ENCODE measurements around the gene RUBCN.
"Not testable (repeated sequence)": the region's sequence is repeated elsewhere in the genome, so short reads cannot be mapped to it uniquely, and the experiment has no call there.

Gene RUBCN

DNA sequence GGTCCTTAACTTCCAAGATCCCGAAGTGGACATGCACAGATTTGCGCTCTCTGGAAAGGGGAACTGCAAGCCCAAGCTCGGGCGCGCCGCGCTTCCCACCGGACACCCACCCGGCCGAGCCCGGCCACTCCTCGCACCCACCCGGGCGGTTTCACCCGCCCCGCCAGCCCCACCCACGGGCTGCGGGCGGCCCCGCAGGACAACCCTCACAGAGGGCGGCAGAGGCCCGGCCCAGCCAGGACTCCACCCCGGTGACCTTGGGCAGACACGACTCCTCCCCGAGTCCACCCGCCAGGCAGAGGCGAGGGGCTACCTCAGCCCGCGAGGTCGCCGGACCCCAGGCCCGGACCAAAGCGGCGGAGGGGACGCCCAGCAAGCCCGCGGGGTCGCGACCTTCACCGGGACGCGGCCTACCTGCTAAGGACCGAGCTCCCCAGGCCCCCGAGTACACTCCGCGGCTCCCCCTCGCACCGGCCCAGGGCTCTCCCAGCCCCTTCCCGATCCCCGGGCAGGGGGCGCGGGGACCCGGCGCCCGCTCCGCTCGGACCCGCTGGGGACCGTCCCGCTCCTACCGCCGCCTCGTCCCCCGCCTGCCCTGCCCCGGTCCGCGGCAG is 109.4 kb downstream of the RUBCN start:
- intact Hi-C loops (cut with DNase I); DNase-seq: not testable (repeated sequence)

DNA sequence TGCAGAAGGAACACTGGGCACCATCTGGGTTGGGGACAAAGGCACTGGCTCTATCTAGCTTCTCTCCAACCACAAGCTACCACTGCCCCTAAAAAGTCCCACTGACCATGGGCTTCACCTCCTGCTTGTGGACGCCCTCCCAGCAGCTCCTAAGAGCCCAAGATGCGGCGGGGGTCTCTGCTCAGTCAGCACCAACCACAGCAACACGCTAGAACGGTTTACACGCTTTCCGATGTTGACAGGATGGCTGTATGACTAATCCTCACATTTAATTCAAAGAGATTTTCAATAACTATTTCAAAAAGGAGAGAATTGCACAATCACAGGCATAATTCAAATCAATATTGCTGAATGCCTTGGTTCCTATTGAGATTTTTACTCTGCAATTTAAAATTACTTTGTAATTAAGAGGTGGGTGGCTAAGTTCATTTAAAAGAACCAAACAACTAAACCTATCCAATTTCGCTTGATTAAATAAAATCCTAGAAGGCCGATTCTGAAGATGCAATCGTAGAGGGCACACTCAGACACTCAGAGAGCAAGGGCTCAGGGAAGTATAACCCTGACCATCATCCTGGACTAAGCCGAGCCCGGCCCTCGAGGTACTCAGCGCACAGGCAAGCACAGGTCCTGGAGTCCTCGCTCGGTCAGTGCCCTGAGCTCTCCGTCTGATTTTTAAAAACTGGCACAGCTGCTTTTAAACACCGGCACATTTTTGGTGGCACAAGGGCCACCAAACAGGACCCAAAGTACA is 110.1 kb downstream of the RUBCN start:
- DNase-seq; intact Hi-C loops (cut with DNase I): not testable (repeated sequence)

DNA sequence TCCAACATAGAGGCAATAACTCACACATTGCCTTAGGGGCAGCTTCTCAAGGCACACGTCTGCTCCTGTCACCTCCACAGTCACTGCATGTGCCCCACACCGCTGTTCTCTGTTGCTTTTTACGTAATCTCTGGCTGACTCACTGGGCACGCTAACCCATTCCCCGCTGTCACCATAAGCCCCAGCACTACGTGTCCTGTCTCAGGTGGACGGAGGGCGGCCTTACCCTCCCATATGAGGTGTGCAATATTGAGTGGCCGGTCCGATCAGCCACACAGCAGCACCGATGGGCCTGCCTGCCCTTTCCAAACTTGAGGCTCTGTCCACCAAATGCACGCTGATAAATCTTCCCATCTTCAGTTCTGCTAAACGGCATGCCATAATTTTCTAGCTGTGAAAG is 115.2 kb downstream of the RUBCN start:
- intact Hi-C loops (cut with DNase I); DNase-seq: not testable (repeated sequence)
